ENCODE measurements around the gene CHPF.

DNA sequence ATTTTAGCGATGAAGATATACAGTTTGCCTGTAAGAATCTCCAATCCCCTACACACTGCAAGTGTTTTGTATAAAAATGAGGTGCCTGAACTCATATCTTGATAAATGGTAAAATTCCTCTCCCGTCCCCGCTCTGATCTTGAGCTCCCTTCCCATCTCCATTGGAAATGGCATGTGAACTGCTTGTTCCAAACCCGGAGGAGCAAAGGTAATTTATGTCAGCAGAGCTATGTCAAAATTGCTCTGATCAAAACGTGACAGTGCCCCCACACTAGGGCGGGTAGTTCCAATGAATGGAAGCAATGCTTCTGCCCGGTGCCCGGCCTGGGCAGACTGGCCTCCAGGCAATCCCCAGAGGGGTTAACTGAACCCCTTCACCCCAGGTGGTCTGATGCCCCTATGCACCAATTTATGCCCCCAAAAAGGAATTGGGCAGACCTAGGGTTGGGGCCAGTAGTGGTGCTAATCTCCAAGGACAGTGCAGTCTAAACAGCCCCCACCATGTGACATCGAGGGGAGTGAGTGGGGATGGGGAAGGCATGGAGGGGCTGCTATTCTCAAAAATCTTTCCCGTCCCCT, 48.6 kb downstream of the CHPF start:
- TF ChIP-seq GATA3 (IDR thresholded peaks at IDR 0.05; ENCODE audit: low read depth, low read length): no peak
- TF ChIP-seq GATA2 (IDR thresholded peaks at IDR 0.05; ENCODE audit: low read depth, low read length): no peak

Data from SH-SY5Y (cell line).